ENCODE data around the gene SPPL3.

Gene SPPL3

DNA sequence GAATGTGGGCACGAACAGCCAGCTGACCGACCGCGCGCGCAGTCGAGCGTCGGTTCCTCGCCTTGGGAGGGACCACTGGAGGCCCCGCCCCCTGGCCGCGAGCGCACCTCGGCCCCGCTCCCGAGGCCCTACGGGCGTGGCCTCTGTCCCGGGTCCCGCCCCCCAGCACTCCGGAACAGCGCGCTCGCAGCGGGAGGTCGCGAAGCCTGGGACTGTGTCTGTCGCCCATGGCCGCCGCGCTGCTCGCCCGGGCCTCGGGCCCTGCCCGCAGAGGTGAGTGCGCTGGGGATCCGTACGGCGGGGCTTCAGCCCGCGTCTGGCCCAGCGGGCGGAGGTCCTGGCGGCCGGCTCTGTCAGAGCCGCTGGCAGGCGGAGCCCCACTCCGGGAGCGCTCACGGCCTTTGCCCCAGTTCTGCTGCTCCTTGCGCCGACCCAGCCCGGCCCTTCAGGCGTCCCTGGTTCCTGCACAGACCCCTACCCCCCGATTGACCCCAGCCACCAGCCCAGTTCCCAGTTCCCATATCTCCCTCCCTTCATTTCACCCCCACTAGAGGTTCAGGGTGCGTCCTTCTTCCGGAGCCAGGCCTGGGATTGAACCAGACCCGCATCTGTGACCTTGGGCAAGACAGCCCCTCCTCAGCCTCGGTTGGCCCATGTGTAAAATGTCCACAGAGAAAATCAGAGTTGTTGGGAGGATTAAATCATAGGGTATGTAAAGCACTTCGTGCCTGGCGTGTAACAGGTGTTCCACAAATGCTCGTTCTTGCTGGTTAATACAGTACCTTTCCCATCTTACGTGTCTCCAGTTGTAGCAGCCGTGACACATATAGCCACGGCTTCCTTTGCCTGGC, 178.3 kb downstream of the SPPL3 start, which contains the start of gene ACADS:
Gene ACADS, plus strand, starts transcription at position 168 of the 851 bp plus-strand sequence. Its CDS starts 60 bp downstream, at position 228.
- no peaks in the 10 kb centered on the region for H3K4me1 ChIP-seq (ENCODE audit: insufficient read depth, low read length)
- no peaks in the 10 kb centered on the region for H3K9me3 ChIP-seq (ENCODE audit: insufficient read depth, low read depth, low read length)
- H3K36me3 ChIP-seq (ENCODE audit: insufficient read depth, low read length): peaks cover 40% of the 10 kb centered on the region
- WGBS: 12% methylated on average over 66 of the region's 66 CpGs
- no peak within 1 kb of the TSS for H3K27ac ChIP-seq (ENCODE audit: low read depth, low read length)
- H3K9ac ChIP-seq (ENCODE audit: low read depth, low read length): peak within 1 kb of the TSS; percentile 79
- peak within 1 kb of the TSS; percentile 70 for H3K4me3 ChIP-seq (ENCODE audit: low read length)
- H3K27me3 ChIP-seq (ENCODE audit: insufficient read depth, low read length): peaks cover 7% of the 10 kb centered on the region; the same call in 1 of the 2 replicates

DNA sequence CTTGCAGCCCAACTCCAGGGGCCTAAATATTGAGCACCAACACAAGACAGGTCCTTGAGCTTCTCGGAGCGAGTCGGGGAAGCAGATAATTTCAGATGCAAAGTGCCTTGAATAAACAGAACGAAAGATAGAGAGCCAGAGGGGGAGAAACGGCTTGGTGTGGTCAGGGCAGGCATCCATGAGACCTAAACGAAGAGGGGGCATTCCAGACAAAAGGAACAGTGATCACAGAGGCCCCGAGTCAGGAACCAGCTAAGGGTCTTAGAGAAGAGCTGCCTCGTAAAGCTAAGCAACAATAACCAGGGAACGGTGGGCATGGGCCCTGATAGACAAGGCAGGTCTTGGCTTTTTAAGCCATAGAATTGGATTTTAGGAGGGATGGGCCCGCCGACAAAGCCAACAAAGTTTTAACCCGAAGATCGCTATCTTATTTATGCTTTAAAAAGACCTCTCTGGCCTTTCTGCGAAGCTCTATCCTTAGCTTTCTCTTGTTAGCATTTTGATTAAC, 179.0 kb downstream of the SPPL3 start:
- no peaks in the 10 kb centered on the region for H3K9me3 ChIP-seq (ENCODE audit: insufficient read depth, low read depth, low read length)
- peaks cover 7% of the 10 kb centered on the region; the same call in 1 of the 2 replicates for H3K27me3 ChIP-seq (ENCODE audit: insufficient read depth, low read length)
- H3K4me3 ChIP-seq (ENCODE audit: low read length): peak overlapping the region; percentile 70
- 36% methylated on average over 14 of the region's 14 CpGs for WGBS
- no peak overlapping the region for H3K27ac ChIP-seq (ENCODE audit: low read depth, low read length)
- peaks cover 44% of the 10 kb centered on the region for H3K36me3 ChIP-seq (ENCODE audit: insufficient read depth, low read length)
- 0 out of 2 replicates have a peak overlapping the region, but pooled peaks have one; percentile 29 for H3K9ac ChIP-seq (ENCODE audit: low read depth, low read length)
- no peaks in the 10 kb centered on the region for H3K4me1 ChIP-seq (ENCODE audit: insufficient read depth, low read length)

DNA sequence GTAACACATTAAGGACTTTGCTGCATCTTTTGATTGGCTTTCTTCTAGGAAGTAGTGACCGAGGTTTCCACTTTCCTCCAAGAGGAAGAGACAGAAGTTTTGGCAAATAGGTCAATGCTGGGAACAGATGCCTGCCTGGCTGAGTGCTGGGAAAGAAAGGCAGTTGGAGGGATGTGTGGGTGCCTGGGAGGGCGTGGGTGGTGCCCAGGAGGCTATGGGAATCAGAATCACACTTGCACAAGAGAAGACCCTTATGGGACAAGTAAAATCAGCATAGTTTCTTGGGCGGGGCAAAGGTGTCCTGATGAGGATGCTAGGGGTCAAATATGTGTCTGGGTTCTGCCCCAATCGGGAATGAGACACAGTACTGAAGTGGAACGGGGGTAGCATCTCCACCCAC, 179.4 kb downstream of the SPPL3 start:
- whole genome bisulfite sequencing: 87% methylated on average over 5 of the region's 5 CpGs
- H3K9me3 ChIP-seq (ENCODE audit: insufficient read depth, low read depth, low read length): no peaks in the 10 kb centered on the region
- H3K4me3 ChIP-seq (ENCODE audit: low read length): peak overlapping the region; percentile 70; the same call in 1 of the 2 replicates
- H3K27me3 ChIP-seq (ENCODE audit: insufficient read depth, low read length): peaks cover 7% of the 10 kb centered on the region; the same call in 1 of the 2 replicates
- no peaks in the 10 kb centered on the region for H3K4me1 ChIP-seq (ENCODE audit: insufficient read depth, low read length)
- peaks cover 49% of the 10 kb centered on the region for H3K36me3 ChIP-seq (ENCODE audit: insufficient read depth, low read length)
- no peak overlapping the region for H3K9ac ChIP-seq (ENCODE audit: low read depth, low read length)
- H3K27ac ChIP-seq (ENCODE audit: low read depth, low read length): no peak overlapping the region

DNA sequence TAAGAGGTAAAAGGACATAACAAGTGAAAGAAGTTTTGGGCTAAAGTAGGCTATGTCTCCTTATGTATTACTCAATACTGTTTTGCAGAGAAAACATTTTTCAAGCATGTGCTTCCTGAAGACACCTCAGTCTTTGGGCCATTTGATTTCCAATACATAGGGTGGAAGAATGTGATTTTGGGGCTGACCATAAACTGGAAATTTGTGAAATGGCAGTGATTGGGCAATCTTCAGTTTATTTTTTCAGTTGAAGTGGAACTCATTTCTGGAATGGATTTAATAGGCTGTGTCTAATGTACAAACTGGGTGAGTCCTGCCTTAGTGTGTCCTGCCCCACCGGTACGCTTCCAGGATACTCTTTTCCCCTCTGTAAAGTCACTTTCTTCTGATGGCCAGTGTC, 181.4 kb downstream of the SPPL3 start:
- no peaks in the 10 kb centered on the region for H3K4me1 ChIP-seq (ENCODE audit: insufficient read depth, low read length)
- H3K27me3 ChIP-seq (ENCODE audit: insufficient read depth, low read length): peaks cover 7% of the 10 kb centered on the region; the same call in 1 of the 2 replicates
- 96% methylated on average over 2 of the region's 2 CpGs for WGBS
- no peak overlapping the region for H3K9ac ChIP-seq (ENCODE audit: low read depth, low read length)
- H3K4me3 ChIP-seq (ENCODE audit: low read length): no peak overlapping the region
- H3K36me3 ChIP-seq (ENCODE audit: insufficient read depth, low read length): peaks cover 68% of the 10 kb centered on the region
- H3K27ac ChIP-seq (ENCODE audit: low read depth, low read length): no peak overlapping the region
- no peaks in the 10 kb centered on the region for H3K9me3 ChIP-seq (ENCODE audit: insufficient read depth, low read depth, low read length)

DNA sequence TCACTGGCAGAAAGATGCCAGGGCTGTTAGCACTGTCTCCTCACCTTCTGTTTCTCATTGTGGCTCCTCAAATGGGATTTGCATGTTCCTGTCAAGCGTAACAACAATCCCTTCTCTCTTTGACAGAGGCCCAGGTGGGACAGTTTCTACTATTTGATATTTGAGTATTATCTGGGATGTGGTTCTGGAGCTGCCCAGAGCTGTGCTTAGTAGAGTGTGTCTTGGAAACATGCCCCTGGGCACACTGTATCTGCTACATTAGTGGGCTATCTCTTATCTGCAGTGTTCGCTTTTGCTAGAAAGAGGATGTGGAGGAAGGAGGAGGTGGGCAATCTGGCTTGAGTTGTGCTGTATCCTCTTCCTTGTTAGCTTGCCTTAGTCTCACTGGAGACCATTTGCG, 182.3 kb downstream of the SPPL3 start:
- H3K4me3 ChIP-seq (ENCODE audit: low read length): no peak overlapping the region
- no peak overlapping the region for H3K27ac ChIP-seq (ENCODE audit: low read depth, low read length)
- peaks cover 73% of the 10 kb centered on the region for H3K36me3 ChIP-seq (ENCODE audit: insufficient read depth, low read length)
- H3K9me3 ChIP-seq (ENCODE audit: insufficient read depth, low read depth, low read length): no peaks in the 10 kb centered on the region
- H3K4me1 ChIP-seq (ENCODE audit: insufficient read depth, low read length): no peaks in the 10 kb centered on the region
- H3K9ac ChIP-seq (ENCODE audit: low read depth, low read length): no peak overlapping the region
- H3K27me3 ChIP-seq (ENCODE audit: insufficient read depth, low read length): peaks cover 7% of the 10 kb centered on the region; the same call in 1 of the 2 replicates
- 93% methylated on average over 3 of the region's 3 CpGs for WGBS

DNA sequence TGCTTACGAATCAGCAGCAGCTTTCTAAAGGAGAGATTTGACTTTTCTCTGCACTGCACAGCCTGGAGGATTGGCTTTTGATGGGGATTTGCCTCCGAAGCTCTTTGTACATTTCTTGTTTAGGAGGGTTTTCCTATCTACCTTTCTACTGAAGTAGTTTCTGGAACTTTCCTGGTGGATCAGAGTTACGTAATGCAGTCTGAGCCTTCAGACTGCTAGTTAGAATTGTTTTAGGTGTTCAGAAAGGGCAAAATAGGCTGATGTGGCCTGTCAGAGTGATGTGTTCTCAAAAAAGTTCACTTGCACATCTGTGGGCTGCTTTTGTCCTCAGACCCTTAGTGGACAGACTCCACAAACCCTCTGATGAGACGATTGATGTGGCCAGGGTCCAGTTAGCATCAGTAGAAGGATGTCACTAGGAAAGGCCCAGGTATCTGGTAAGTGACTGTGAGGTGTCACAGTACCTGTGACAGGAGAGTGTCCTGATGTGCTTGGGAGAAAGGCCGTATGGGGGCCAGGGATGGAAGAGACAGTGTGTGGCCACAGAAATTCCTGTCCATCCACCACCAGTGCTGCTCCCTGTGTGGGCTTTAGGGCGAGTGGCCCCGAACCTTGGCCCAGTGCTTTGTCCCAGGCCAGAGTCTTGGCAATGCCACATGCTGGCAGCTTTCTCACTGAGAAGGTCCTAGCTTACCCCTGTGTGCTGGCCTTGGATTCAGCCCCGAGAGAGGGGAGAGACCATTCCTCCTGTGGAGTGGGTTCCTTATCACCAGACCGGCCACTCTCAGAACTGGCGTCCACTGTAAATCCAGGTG, 183.0 kb downstream of the SPPL3 start:
- Histone ChIP-seq H3K27me3 (ENCODE audit: insufficient read depth, low read length) (peaks cover 3% of the 10 kb centered on the region; the same call in 1 of the 2 replicates), H3K9ac (ENCODE audit: low read depth, low read length) (no peak overlapping the region), H3K36me3 (ENCODE audit: insufficient read depth, low read length) (peaks cover 80% of the 10 kb centered on the region), H3K9me3 (ENCODE audit: insufficient read depth, low read depth, low read length) (no peaks in the 10 kb centered on the region), H3K4me1 (ENCODE audit: insufficient read depth, low read length) (no peaks in the 10 kb centered on the region), H3K4me3 (ENCODE audit: low read length) (no peak overlapping the region), H3K27ac (ENCODE audit: low read depth, low read length) (no peak overlapping the region)
- WGBS: 95% methylated on average over 10 of the region's 10 CpGs

DNA sequence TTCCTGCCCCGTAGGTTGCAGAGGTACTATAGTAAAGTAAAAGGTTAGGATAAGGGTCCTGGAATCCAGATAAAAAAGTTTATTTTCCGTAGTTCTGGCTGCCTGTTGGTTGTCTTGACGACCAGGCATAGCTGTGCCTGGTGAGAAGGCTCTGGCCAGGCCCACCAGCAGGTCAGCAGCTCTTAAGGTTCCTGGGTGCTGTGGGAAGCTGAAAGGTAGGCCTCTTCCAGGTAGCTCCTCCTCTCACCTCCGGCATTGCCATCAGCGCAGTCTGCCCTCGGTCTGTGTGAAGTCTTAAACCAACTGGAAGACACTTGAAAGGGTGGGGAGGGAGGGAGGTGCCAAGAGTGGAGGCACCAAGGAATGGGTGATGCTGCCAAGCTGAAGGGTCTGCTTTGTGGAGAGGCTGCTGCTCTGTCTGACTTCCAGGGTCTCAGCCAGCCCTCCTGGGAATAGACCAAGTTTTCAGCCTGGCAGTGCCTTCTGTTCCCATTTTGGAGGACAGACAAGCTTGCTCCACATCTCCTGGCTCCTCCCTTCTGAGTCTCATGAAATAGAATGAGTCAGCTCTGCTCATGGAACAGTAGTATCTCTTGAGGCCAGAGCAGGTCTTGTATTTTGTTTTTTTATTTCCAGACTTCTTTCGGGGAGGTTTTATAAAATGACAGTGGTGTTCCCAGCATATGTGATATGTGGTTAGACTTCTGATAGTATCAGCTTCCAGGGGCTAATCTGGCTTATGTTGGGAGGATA, 183.7 kb downstream of the SPPL3 start:
- no peaks in the 10 kb centered on the region for H3K4me1 ChIP-seq (ENCODE audit: insufficient read depth, low read length)
- H3K9me3 ChIP-seq (ENCODE audit: insufficient read depth, low read depth, low read length): no peaks in the 10 kb centered on the region
- H3K36me3 ChIP-seq (ENCODE audit: insufficient read depth, low read length): peaks cover 86% of the 10 kb centered on the region
- 93% methylated on average over 7 of the region's 7 CpGs for WGBS
- no peak overlapping the region for H3K9ac ChIP-seq (ENCODE audit: low read depth, low read length)
- no peak overlapping the region for H3K4me3 ChIP-seq (ENCODE audit: low read length)
- no peaks in the 10 kb centered on the region for H3K27me3 ChIP-seq (ENCODE audit: insufficient read depth, low read length)
- no peak overlapping the region for H3K27ac ChIP-seq (ENCODE audit: low read depth, low read length)

DNA sequence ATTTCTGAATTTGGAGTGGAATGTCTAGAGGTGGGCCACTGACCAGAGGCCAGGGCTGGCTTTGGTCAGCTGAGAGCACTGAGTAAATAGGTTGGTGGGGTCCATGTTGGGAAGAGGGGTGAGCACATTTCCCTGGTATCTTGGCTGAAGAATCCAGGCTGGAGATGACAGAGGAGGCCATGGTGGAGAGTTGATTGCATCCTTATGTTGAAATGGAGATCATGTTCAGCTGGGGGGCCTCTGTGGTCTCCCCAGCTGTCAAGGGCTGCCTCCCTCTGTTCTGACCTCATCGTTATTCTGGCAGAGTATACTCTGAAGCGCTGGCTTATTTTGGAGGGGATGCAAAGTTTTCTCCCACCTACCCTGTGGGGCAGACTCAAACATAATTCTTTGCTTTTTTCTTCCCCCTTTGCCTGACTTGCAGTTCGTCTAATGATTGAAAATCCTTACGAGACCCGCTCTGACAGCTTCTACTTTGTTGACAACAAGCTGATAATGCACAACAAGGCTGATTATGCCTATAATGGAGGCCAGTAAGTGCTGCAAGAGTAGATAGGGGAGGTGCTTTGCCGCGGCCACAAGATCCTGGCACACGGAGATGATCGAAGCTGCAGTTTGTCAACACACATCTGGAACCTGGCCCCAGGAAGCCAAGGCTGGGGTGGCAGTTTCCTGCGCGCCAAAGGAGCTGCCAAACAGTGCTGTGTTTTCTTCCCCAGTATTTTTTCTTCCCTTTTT, 184.5 kb downstream of the SPPL3 start:
- Histone ChIP-seq H3K27ac (ENCODE audit: low read depth, low read length) (no peak overlapping the region), H3K36me3 (ENCODE audit: insufficient read depth, low read length) (peaks cover 93% of the 10 kb centered on the region)

DNA sequence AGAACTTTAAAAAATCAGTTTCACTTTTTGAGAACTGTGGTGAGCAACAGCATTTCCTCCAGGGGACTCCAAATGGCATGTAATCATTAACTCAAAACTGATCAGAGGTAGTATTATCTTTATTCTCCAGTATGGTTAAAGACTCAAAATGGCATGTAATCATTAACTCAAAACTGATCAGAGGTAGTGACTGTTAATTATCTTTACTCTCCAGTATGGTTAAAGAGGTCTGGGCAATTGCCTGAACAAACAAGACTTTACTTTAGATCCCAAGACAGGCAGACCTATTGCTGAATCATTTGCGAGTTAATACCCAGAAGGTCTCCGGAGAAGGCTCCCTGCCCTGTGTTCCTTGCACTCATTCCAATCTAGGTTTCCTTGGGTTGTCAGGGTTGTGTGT, 185.1 kb downstream of the SPPL3 start:
- 95% methylated on average over 2 of the region's 2 CpGs for WGBS
- Histone ChIP-seq H3K27me3 (ENCODE audit: insufficient read depth, low read length) (no peaks in the 10 kb centered on the region), H3K4me1 (ENCODE audit: insufficient read depth, low read length) (no peaks in the 10 kb centered on the region), H3K27ac (ENCODE audit: low read depth, low read length) (no peak overlapping the region), H3K9ac (ENCODE audit: low read depth, low read length) (no peak overlapping the region), H3K9me3 (ENCODE audit: insufficient read depth, low read depth, low read length) (no peaks in the 10 kb centered on the region), H3K36me3 (ENCODE audit: insufficient read depth, low read length) (peaks cover 94% of the 10 kb centered on the region), H3K4me3 (ENCODE audit: low read length) (no peak overlapping the region)

More for the DNA sequence above, 184.5 kb downstream of the SPPL3 start:
- no peaks in the 10 kb centered on the region for H3K4me1 ChIP-seq (ENCODE audit: insufficient read depth, low read length)
- no peaks in the 10 kb centered on the region for H3K27me3 ChIP-seq (ENCODE audit: insufficient read depth, low read length)
- WGBS: 97% methylated on average over 11 of the region's 11 CpGs
- no peaks in the 10 kb centered on the region for H3K9me3 ChIP-seq (ENCODE audit: insufficient read depth, low read depth, low read length)
- no peak overlapping the region for H3K4me3 ChIP-seq (ENCODE audit: low read length)
- H3K9ac ChIP-seq (ENCODE audit: low read depth, low read length): no peak overlapping the region

DNA sequence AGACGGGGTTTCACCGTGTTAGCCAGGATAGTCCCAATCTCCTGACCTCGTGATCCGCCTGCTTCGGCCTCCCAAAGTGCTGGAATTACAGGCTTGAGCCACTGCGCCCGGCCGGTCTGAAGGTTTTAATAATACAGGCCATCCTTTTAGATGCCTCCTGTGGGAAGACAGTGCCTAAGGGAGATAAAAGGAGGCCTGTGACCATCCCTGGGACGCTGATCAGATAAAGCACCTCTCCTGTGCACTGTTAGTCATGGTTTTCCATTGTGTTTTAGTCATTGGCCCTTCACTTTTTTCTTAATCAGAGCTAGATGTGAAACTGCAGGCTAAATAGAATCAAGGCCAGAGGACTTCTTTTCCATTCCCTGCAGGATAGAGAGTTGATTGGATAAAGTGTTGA, 186.1 kb downstream of the SPPL3 start:
- no peaks in the 10 kb centered on the region for H3K9me3 ChIP-seq (ENCODE audit: insufficient read depth, low read depth, low read length)
- no peak overlapping the region for H3K27ac ChIP-seq (ENCODE audit: low read depth, low read length)
- no peak overlapping the region for H3K9ac ChIP-seq (ENCODE audit: low read depth, low read length)
- 99% methylated on average over 9 of the region's 9 CpGs for WGBS
- no peaks in the 10 kb centered on the region for H3K27me3 ChIP-seq (ENCODE audit: insufficient read depth, low read length)
- H3K36me3 ChIP-seq (ENCODE audit: insufficient read depth, low read length): peaks cover 92% of the 10 kb centered on the region
- no peaks in the 10 kb centered on the region for H3K4me1 ChIP-seq (ENCODE audit: insufficient read depth, low read length)
- no peak overlapping the region for H3K4me3 ChIP-seq (ENCODE audit: low read length)

Measured in HUES64 (cell line).